ENCODE measurements around the gene LYL1.

Gene LYL1

DNA sequence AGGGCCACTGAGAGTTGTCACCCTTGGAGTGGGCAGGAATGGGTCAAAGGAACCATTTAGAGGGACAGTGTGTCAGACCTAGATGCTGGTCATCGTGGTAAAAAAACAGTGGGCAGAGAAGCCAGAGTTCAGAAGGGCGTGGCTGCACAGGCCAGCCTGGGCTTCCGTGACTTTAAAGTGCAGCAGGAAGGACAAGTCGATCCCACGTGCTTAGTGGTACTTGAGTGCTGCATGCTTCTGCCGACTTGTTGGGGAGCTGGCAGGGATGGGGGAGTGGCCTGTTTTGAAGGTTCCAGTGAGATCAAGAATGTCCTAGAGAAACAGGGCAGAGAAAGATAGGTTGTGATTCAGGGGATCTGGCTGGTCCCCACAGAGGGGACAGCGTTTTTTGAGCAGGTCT, 17.0 kb downstream of the LYL1 start:
- Histone ChIP-seq H3K27me3 (replicated peaks; ENCODE audit: control insufficient read depth, insufficient read depth, low read length, poor library complexity, severe bottlenecking) (no peaks in the 10 kb centered on the region), H3K4me3 (ENCODE audit: insufficient read depth, low read depth, low read length, poor library complexity, severe bottlenecking) (no peak overlapping the region), H3K9me3 (ENCODE audit: control insufficient read depth, low read length) (no peaks in the 10 kb centered on the region), H3K4me1 (ENCODE audit: control insufficient read depth, insufficient read depth, low read length, poor library complexity, severe bottlenecking) (no peaks in the 10 kb centered on the region), H3K27ac (ENCODE audit: insufficient read depth, low read length, poor library complexity, severe bottlenecking) (no peak overlapping the region), H3K36me3 (ENCODE audit: control insufficient read depth, insufficient read depth, low read length) (no peaks in the 10 kb centered on the region)
- no peak for DNase-seq

DNA sequence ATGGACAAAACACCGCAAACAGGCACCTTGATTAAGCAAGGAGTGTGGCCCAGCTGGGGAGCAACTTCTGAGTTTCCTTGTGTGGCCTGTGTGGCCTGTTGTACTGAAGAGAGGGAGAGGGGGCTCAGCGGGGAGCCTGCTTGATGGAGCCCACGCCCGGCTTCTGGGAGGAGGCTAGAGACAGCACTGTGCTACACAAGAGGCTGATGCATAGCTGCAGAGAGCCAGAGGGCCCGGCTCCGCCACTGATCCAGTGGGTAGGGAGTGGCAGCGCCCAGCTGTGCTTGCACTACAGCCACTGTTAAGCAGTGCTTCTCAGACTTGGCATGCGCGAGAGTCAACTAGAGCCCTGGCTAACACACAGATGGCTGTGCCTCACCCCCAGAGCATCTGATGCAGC, 19.0 kb downstream of the LYL1 start:
- H3K27ac ChIP-seq (ENCODE audit: insufficient read depth, low read length, poor library complexity, severe bottlenecking): no peak overlapping the region
- H3K4me3 ChIP-seq (ENCODE audit: insufficient read depth, low read depth, low read length, poor library complexity, severe bottlenecking): no peak overlapping the region
- no peaks in the 10 kb centered on the region for H3K27me3 ChIP-seq (replicated peaks; ENCODE audit: control insufficient read depth, insufficient read depth, low read length, poor library complexity, severe bottlenecking)
- no peaks in the 10 kb centered on the region for H3K9me3 ChIP-seq (ENCODE audit: control insufficient read depth, low read length)
- H3K4me1 ChIP-seq (ENCODE audit: control insufficient read depth, insufficient read depth, low read length, poor library complexity, severe bottlenecking): no peaks in the 10 kb centered on the region
- no peaks in the 10 kb centered on the region for H3K36me3 ChIP-seq (ENCODE audit: control insufficient read depth, insufficient read depth, low read length)
- DNase-seq: no peak

DNA sequence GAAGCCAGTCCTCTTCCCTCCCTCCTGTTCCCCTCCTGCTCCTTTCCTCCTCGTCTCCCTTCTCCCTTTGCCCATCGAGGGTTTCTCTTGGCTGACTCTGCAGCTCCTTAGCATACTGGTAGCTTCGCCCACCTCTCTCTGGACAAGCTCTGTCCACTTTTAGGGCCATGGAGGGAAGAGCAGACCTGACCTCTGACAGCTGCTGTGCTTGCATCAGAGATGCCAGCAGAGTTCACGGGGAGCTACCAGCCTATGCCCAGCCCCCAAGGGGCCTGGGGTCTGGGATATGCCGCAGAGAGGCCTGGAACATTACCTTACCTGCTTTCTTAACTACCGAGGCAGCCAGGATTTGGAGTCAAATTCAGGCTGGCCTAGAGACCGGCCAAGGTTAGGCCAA, 19.7 kb downstream of the LYL1 start:
- H3K4me1 ChIP-seq (ENCODE audit: control insufficient read depth, insufficient read depth, low read length, poor library complexity, severe bottlenecking): no peaks in the 10 kb centered on the region
- H3K27ac ChIP-seq (ENCODE audit: insufficient read depth, low read length, poor library complexity, severe bottlenecking): no peak overlapping the region
- no peaks in the 10 kb centered on the region for H3K9me3 ChIP-seq (ENCODE audit: control insufficient read depth, low read length)
- no peaks in the 10 kb centered on the region for H3K27me3 ChIP-seq (replicated peaks; ENCODE audit: control insufficient read depth, insufficient read depth, low read length, poor library complexity, severe bottlenecking)
- no peaks in the 10 kb centered on the region for H3K36me3 ChIP-seq (ENCODE audit: control insufficient read depth, insufficient read depth, low read length)
- DNase-seq: no peak
- no peak overlapping the region for H3K4me3 ChIP-seq (ENCODE audit: insufficient read depth, low read depth, low read length, poor library complexity, severe bottlenecking)

DNA sequence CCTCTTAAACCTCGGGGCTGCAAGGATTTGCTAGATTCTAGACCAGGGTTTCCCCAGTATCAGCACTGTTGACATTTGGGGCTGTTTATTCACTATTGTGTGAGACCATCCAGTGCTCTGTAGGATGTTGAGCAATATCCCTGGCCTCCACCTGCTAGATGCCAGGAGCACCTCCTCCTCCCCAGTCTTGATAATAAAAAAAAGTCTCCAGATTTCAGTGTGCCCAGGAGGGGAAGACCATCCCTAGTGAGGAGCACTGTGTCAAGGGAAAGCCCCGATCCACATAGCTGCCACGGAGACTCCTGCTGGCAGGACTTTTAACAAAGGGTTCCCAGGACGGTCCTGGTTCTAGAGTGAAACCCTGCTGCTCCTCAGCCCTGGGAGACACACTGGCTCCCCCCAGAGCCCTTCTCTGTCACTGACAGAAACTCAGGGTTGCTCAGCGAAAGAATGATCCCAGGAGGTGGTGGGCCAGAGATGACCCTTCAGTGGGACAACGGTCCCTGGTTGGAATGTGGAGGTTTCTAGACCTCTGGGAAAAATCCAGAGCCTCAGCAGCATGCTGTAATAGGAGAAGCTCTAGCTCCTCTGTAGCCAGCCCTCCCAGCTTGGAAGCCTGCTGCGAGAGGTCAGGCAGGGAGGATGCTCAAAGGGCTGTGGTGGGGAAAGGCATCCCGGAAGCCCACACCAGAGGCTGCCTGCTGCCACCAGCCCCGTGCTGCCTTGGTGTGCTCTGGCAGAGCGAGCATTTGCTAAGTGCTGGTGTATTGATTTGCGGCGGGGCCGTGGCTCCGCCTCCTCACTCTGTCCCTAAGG, 20.3 kb downstream of the LYL1 start:
- H3K36me3 ChIP-seq (ENCODE audit: control insufficient read depth, insufficient read depth, low read length): no peaks in the 10 kb centered on the region
- H3K9me3 ChIP-seq (ENCODE audit: control insufficient read depth, low read length): no peaks in the 10 kb centered on the region
- H3K4me1 ChIP-seq (ENCODE audit: control insufficient read depth, insufficient read depth, low read length, poor library complexity, severe bottlenecking): no peaks in the 10 kb centered on the region
- no peak overlapping the region for H3K27ac ChIP-seq (ENCODE audit: insufficient read depth, low read length, poor library complexity, severe bottlenecking)
- no peaks in the 10 kb centered on the region for H3K27me3 ChIP-seq (replicated peaks; ENCODE audit: control insufficient read depth, insufficient read depth, low read length, poor library complexity, severe bottlenecking)
- no peak overlapping the region for H3K4me3 ChIP-seq (ENCODE audit: insufficient read depth, low read depth, low read length, poor library complexity, severe bottlenecking)
- no peak for DNase-seq

DNA sequence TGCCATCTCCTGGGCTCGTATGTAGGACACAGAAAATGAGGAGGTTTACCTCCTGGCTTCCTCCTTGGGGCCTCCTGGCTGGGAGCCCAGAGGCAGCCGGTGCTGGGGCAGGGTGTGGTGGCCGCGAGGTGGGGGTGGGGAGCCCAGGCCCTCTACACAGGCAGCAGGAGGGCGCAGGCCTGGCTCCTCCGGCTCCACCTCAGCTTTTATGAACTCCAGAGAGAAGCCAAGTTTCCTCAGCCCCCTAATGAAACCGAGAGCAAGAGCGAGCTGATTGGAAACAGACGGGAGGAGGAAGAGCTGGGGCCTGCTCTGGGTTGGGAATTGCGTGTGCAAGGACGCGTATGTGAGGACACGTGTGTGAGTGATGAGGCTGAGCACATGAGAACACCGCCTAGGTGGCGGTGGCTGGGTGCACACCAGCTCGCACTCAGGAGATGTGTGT, 23.1 kb downstream of the LYL1 start:
- Histone ChIP-seq H3K36me3 (ENCODE audit: control insufficient read depth, insufficient read depth, low read length) (no peaks in the 10 kb centered on the region), H3K9me3 (ENCODE audit: control insufficient read depth, low read length) (no peaks in the 10 kb centered on the region), H3K4me1 (ENCODE audit: control insufficient read depth, insufficient read depth, low read length, poor library complexity, severe bottlenecking) (no peaks in the 10 kb centered on the region), H3K4me3 (ENCODE audit: insufficient read depth, low read depth, low read length, poor library complexity, severe bottlenecking) (no peak overlapping the region), H3K27me3 (replicated peaks; ENCODE audit: control insufficient read depth, insufficient read depth, low read length, poor library complexity, severe bottlenecking) (no peaks in the 10 kb centered on the region), H3K27ac (ENCODE audit: insufficient read depth, low read length, poor library complexity, severe bottlenecking) (no peak overlapping the region)
- no peak for DNase-seq

DNA sequence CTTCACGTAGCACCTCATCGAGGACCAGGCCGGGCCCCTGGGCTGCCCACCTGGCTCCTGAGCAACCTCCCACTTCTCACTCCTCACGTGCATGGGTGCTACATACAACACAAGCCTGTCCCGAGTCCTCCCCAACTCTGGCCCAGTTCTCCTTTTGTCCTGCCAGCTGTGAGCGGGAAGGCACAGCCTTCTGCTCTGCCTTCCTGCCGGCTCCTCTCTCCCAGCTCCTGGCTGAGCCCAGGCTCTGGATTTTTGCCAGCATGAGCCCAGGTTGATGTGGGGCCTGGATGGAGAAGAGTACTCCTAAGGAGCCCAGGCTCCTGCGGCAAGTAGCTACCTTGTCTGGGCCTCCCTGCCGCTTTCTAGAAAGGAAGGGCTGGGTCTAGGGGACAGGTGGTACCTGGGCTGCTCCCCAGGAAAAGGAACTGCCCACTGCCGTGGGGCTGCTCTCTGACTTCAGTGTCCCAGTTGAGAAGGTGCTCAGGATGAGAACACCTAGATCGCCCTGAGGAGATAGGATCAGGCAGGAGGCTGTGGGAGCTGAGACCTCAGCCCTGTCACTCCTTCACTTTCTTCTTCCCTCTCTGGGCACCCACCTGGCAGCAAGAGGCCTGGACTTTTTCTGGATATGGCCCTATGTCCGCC, 23.6 kb downstream of the LYL1 start:
- H3K9me3 ChIP-seq (ENCODE audit: control insufficient read depth, low read length): no peaks in the 10 kb centered on the region
- no peaks in the 10 kb centered on the region for H3K36me3 ChIP-seq (ENCODE audit: control insufficient read depth, insufficient read depth, low read length)
- no peaks in the 10 kb centered on the region for H3K4me1 ChIP-seq (ENCODE audit: control insufficient read depth, insufficient read depth, low read length, poor library complexity, severe bottlenecking)
- H3K4me3 ChIP-seq (ENCODE audit: insufficient read depth, low read depth, low read length, poor library complexity, severe bottlenecking): no peak overlapping the region
- H3K27ac ChIP-seq (ENCODE audit: insufficient read depth, low read length, poor library complexity, severe bottlenecking): no peak overlapping the region
- H3K27me3 ChIP-seq (replicated peaks; ENCODE audit: control insufficient read depth, insufficient read depth, low read length, poor library complexity, severe bottlenecking): no peaks in the 10 kb centered on the region
- DNase-seq: no peak

DNA sequence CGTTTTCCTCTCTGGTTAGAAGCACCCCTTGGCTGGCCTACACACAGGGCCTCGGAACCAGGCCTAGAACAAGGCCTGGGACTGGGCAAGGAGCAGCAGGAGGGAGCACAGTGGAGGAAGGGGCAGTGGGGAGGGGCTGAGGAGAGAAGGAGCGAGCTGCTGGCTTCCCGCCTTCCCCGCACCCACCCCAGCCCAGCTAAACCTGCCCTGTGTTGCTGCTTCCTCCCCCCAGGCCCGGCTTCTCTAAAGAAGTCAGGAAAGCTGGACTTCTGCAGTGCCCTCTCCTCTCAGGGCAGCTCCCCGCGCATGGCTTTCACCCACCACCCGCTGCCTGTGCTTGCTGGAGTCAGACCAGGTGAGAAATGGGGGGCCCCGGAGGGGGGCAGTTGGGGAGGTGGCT, 24.3 kb downstream of the LYL1 start:
- Histone ChIP-seq H3K4me1 (ENCODE audit: control insufficient read depth, insufficient read depth, low read length, poor library complexity, severe bottlenecking) (no peaks in the 10 kb centered on the region), H3K27ac (ENCODE audit: insufficient read depth, low read length, poor library complexity, severe bottlenecking) (no peak overlapping the region), H3K36me3 (ENCODE audit: control insufficient read depth, insufficient read depth, low read length) (no peaks in the 10 kb centered on the region), H3K27me3 (replicated peaks; ENCODE audit: control insufficient read depth, insufficient read depth, low read length, poor library complexity, severe bottlenecking) (no peaks in the 10 kb centered on the region), H3K4me3 (ENCODE audit: insufficient read depth, low read depth, low read length, poor library complexity, severe bottlenecking) (no peak overlapping the region), H3K9me3 (ENCODE audit: control insufficient read depth, low read length) (no peaks in the 10 kb centered on the region)
- no peak for DNase-seq

DNA sequence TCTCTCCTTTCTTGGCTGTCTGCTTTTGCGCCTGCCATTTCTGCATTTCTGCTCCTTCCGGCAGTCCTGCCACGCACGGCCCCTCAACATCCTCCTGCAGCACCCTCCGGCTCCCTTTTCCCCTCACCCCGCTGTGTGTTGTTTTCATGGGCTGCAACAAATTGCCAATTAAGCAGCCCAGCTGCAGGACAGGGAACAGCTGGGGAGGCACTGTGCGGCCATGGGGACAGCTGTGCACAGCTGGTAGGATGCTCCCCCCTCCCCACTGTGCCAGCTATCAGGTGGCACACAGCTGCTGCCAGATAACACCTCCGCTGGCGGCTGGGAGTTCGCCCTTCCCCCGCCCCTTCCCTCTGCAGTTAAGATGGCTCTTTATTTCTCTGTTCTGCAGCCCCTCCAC, 25.4 kb downstream of the LYL1 start:
- Histone ChIP-seq H3K9me3 (ENCODE audit: control insufficient read depth, low read length) (no peaks in the 10 kb centered on the region), H3K4me3 (ENCODE audit: insufficient read depth, low read depth, low read length, poor library complexity, severe bottlenecking) (no peak overlapping the region), H3K27ac (ENCODE audit: insufficient read depth, low read length, poor library complexity, severe bottlenecking) (no peak overlapping the region), H3K4me1 (ENCODE audit: control insufficient read depth, insufficient read depth, low read length, poor library complexity, severe bottlenecking) (no peaks in the 10 kb centered on the region), H3K27me3 (replicated peaks; ENCODE audit: control insufficient read depth, insufficient read depth, low read length, poor library complexity, severe bottlenecking) (no peaks in the 10 kb centered on the region), H3K36me3 (ENCODE audit: control insufficient read depth, insufficient read depth, low read length) (no peaks in the 10 kb centered on the region)
- DNase-seq: no peak

DNA sequence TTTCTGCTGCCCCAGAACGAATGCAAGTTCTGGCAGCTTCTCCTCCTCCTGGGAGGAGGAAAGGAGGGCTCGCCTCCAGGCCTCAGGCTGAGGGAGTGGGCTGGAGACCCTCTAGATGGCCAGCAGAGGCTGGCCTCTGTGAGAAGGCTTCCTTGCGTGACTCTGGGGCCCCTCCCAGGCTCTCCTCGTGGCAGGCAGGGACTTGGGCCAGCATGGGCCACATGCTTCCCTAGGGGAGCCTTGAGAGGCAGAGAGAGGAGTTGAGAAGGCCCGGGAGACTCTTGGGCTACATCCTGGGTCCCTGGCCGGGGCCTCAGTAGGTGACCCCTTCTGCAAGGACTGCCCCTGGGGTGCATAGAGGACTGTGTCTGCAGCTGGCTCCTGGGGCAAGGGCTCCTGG, 25.9 kb downstream of the LYL1 start:
- Histone ChIP-seq H3K9me3 (ENCODE audit: control insufficient read depth, low read length) (no peaks in the 10 kb centered on the region), H3K4me1 (ENCODE audit: control insufficient read depth, insufficient read depth, low read length, poor library complexity, severe bottlenecking) (no peaks in the 10 kb centered on the region), H3K36me3 (ENCODE audit: control insufficient read depth, insufficient read depth, low read length) (no peaks in the 10 kb centered on the region), H3K4me3 (ENCODE audit: insufficient read depth, low read depth, low read length, poor library complexity, severe bottlenecking) (no peak overlapping the region), H3K27me3 (replicated peaks; ENCODE audit: control insufficient read depth, insufficient read depth, low read length, poor library complexity, severe bottlenecking) (no peaks in the 10 kb centered on the region), H3K27ac (ENCODE audit: insufficient read depth, low read length, poor library complexity, severe bottlenecking) (no peak overlapping the region)
- no peak for DNase-seq

DNA sequence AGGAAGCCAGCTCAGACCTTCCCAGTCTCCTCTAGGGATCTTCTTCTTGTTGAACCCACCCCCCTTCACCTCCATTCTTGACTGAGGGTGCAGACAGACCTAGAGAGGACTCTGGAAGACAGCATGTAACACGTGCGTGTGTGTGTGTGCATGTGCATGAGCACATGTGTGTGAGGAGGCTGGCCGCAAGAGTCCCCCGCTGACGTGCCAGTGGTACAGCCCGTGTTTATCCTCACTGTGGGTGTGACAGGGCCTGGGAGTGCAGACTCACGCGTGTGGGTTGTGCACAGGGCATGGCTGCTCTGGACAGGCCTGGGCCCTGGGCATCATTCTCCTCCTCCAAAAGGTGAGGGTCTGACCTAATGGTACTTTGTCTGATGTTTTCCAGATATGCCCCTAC, 26.3 kb downstream of the LYL1 start:
- Histone ChIP-seq H3K27me3 (replicated peaks; ENCODE audit: control insufficient read depth, insufficient read depth, low read length, poor library complexity, severe bottlenecking) (peaks cover 2% of the 10 kb centered on the region), H3K9me3 (ENCODE audit: control insufficient read depth, low read length) (no peaks in the 10 kb centered on the region), H3K4me1 (ENCODE audit: control insufficient read depth, insufficient read depth, low read length, poor library complexity, severe bottlenecking) (no peaks in the 10 kb centered on the region), H3K27ac (ENCODE audit: insufficient read depth, low read length, poor library complexity, severe bottlenecking) (no peak overlapping the region), H3K4me3 (ENCODE audit: insufficient read depth, low read depth, low read length, poor library complexity, severe bottlenecking) (no peak overlapping the region), H3K36me3 (ENCODE audit: control insufficient read depth, insufficient read depth, low read length) (no peaks in the 10 kb centered on the region)
- no peak for DNase-seq
